Measurements from ENCODE around the gene ITSN2. TPM values are rescaled to one million over a fixed set of nuclear protein-coding genes. Genes with fewer than 3 reads are reported as not detected.
A peak's percentile ranks its signal among the peaks of the same experiment; 100 is the strongest.

ITSN2 gene
- total RNA-seq, 1 experiment from 2014 or later: 126 TPM

GRCh38 chr2:24328010-24328409, 32.3 kb downstream of the ITSN2 start:
- Histone ChIP-seq H3K4me3 (ENCODE audit: low read length) (no peak overlapping the region), H3K4me2 (ENCODE audit: low read depth, low read length, poor library complexity, severe bottlenecking) (peak overlapping the region; percentile 77), H3K27me3 (ENCODE audit: low read length) (no peaks in the 10 kb centered on the region), H3K27ac (ENCODE audit: low read length) (peak overlapping the region; percentile 98), H3K36me3 (ENCODE audit: insufficient read depth, low read length) (peaks cover 26% of the 10 kb centered on the region), H3K4me1 (ENCODE audit: low read length) (peaks cover 96% of the 10 kb centered on the region), H3K9me2 (replicated peaks; ENCODE audit: insufficient read depth, low read length) (no peaks in the 10 kb centered on the region), H4K20me1 (ENCODE audit: insufficient read depth, low read depth, low read length) (no peaks in the 10 kb centered on the region), H3K9ac (ENCODE audit: low read length) (peak overlapping the region; percentile 78), H3K79me2 (ENCODE audit: low read length) (peaks cover 93% of the 10 kb centered on the region), H3K9me3 (ENCODE audit: low read length) (no peaks in the 10 kb centered on the region), H2AFZ (ENCODE audit: low read length) (no peak overlapping the region)
- DNase-seq: no peak

GRCh38 chr2:24317491-24317920, 42.8 kb downstream of the ITSN2 start:
- H3K27ac ChIP-seq (ENCODE audit: low read length): peak overlapping the region; percentile 95
- no peak overlapping the region for H3K4me3 ChIP-seq (ENCODE audit: low read length)
- DNase-seq: no peak
- no peak overlapping the region for H2AFZ ChIP-seq (ENCODE audit: low read length)
- H3K4me2 ChIP-seq (ENCODE audit: low read depth, low read length, poor library complexity, severe bottlenecking): no peak overlapping the region
- peaks cover 82% of the 10 kb centered on the region for H3K79me2 ChIP-seq (ENCODE audit: low read length)
- H4K20me1 ChIP-seq (ENCODE audit: insufficient read depth, low read depth, low read length): no peaks in the 10 kb centered on the region
- H3K9me2 ChIP-seq (replicated peaks; ENCODE audit: insufficient read depth, low read length): no peaks in the 10 kb centered on the region
- peaks cover 23% of the 10 kb centered on the region for H3K36me3 ChIP-seq (ENCODE audit: insufficient read depth, low read length)
- H3K4me1 ChIP-seq (ENCODE audit: low read length): peaks cover 81% of the 10 kb centered on the region
- H3K9me3 ChIP-seq (ENCODE audit: low read length): no peaks in the 10 kb centered on the region
- H3K27me3 ChIP-seq (ENCODE audit: low read length): no peaks in the 10 kb centered on the region
- H3K9ac ChIP-seq (ENCODE audit: low read length): no peak overlapping the region; the same call in 1 of the 2 replicates

- Histone ChIP-seq H3K9me3 (ENCODE audit: low read length) (no peaks in the 10 kb centered on the region), H3K27me3 (ENCODE audit: low read length) (no peaks in the 10 kb centered on the region)
Measured at GRCh38 chr2:24315669-24316068, 44.7 kb downstream of the ITSN2 start.

GRCh38 chr2:24313744-24314632, 46.3 kb downstream of the ITSN2 start:
- no peak for DNase-seq
- Histone ChIP-seq H3K4me1 (ENCODE audit: low read length) (peaks cover 53% of the 10 kb centered on the region), H3K79me2 (ENCODE audit: low read length) (peaks cover 76% of the 10 kb centered on the region), H3K9ac (ENCODE audit: low read length) (no peak overlapping the region), H3K27me3 (ENCODE audit: low read length) (no peaks in the 10 kb centered on the region), H3K4me2 (ENCODE audit: low read depth, low read length, poor library complexity, severe bottlenecking) (peak overlapping the region; percentile 73), H3K27ac (ENCODE audit: low read length) (peak overlapping the region; percentile 95), H3K36me3 (ENCODE audit: insufficient read depth, low read length) (peaks cover 43% of the 10 kb centered on the region), H3K4me3 (ENCODE audit: low read length) (no peak overlapping the region), H4K20me1 (ENCODE audit: insufficient read depth, low read depth, low read length) (no peaks in the 10 kb centered on the region), H2AFZ (ENCODE audit: low read length) (no peak overlapping the region), H3K9me2 (replicated peaks; ENCODE audit: insufficient read depth, low read length) (no peaks in the 10 kb centered on the region), H3K9me3 (ENCODE audit: low read length) (no peaks in the 10 kb centered on the region)

More at GRCh38 chr2:24315669-24316068, 44.7 kb downstream of the ITSN2 start:
- H2AFZ ChIP-seq (ENCODE audit: low read length): no peak overlapping the region
- peak overlapping the region; percentile 57 for H3K9ac ChIP-seq (ENCODE audit: low read length)
- H3K4me2 ChIP-seq (ENCODE audit: low read depth, low read length, poor library complexity, severe bottlenecking): peak overlapping the region; percentile 73
- peak overlapping the region; percentile 95 for H3K27ac ChIP-seq (ENCODE audit: low read length)
- DNase-seq: peak; percentile 93
- H4K20me1 ChIP-seq (ENCODE audit: insufficient read depth, low read depth, low read length): no peaks in the 10 kb centered on the region
- H3K9me2 ChIP-seq (replicated peaks; ENCODE audit: insufficient read depth, low read length): no peaks in the 10 kb centered on the region
- peaks cover 79% of the 10 kb centered on the region for H3K79me2 ChIP-seq (ENCODE audit: low read length)
- H3K4me3 ChIP-seq (ENCODE audit: low read length): peak overlapping the region; percentile 39
- H3K36me3 ChIP-seq (ENCODE audit: insufficient read depth, low read length): peaks cover 31% of the 10 kb centered on the region
- peaks cover 63% of the 10 kb centered on the region for H3K4me1 ChIP-seq (ENCODE audit: low read length)

GRCh38 chr2:24307961-24308360, 52.4 kb downstream of the ITSN2 start:
- DNase-seq: no peak
- Histone ChIP-seq H3K4me1 (ENCODE audit: low read length) (no peaks in the 10 kb centered on the region), H3K27me3 (ENCODE audit: low read length) (no peaks in the 10 kb centered on the region), H3K4me3 (ENCODE audit: low read length) (no peak overlapping the region), H2AFZ (ENCODE audit: low read length) (no peak overlapping the region), H3K27ac (ENCODE audit: low read length) (no peak overlapping the region), H3K36me3 (ENCODE audit: insufficient read depth, low read length) (peaks cover 61% of the 10 kb centered on the region), H3K9me3 (ENCODE audit: low read length) (no peaks in the 10 kb centered on the region), H3K9ac (ENCODE audit: low read length) (no peak overlapping the region), H3K4me2 (ENCODE audit: low read depth, low read length, poor library complexity, severe bottlenecking) (no peak overlapping the region), H4K20me1 (ENCODE audit: insufficient read depth, low read depth, low read length) (no peaks in the 10 kb centered on the region), H3K79me2 (ENCODE audit: low read length) (peaks cover 32% of the 10 kb centered on the region), H3K9me2 (replicated peaks; ENCODE audit: insufficient read depth, low read length) (no peaks in the 10 kb centered on the region)

GRCh38 chr2:24304631-24305030, 55.7 kb downstream of the ITSN2 start:
- no peak for DNase-seq
- Histone ChIP-seq H3K4me1 (ENCODE audit: low read length) (no peaks in the 10 kb centered on the region), H3K9me2 (replicated peaks; ENCODE audit: insufficient read depth, low read length) (no peaks in the 10 kb centered on the region), H3K4me3 (ENCODE audit: low read length) (no peak overlapping the region), H4K20me1 (ENCODE audit: insufficient read depth, low read depth, low read length) (no peaks in the 10 kb centered on the region), H3K9ac (ENCODE audit: low read length) (no peak overlapping the region), H3K9me3 (ENCODE audit: low read length) (no peaks in the 10 kb centered on the region), H3K27me3 (ENCODE audit: low read length) (no peaks in the 10 kb centered on the region), H3K27ac (ENCODE audit: low read length) (no peak overlapping the region), H3K79me2 (ENCODE audit: low read length) (0 out of 2 replicates have a peak, but pooled peaks cover 9% of the 10 kb centered on the region), H3K4me2 (ENCODE audit: low read depth, low read length, poor library complexity, severe bottlenecking) (no peak overlapping the region), H3K36me3 (ENCODE audit: insufficient read depth, low read length) (peaks cover 62% of the 10 kb centered on the region), H2AFZ (ENCODE audit: low read length) (no peak overlapping the region)

- Histone ChIP-seq H3K4me1 (ENCODE audit: low read length) (no peaks in the 10 kb centered on the region), H2AFZ (ENCODE audit: low read length) (no peak overlapping the region), H3K36me3 (ENCODE audit: insufficient read depth, low read length) (peaks cover 64% of the 10 kb centered on the region), H3K27ac (ENCODE audit: low read length) (no peak overlapping the region), H3K9me2 (replicated peaks; ENCODE audit: insufficient read depth, low read length) (no peaks in the 10 kb centered on the region), H3K9me3 (ENCODE audit: low read length) (no peaks in the 10 kb centered on the region), H3K27me3 (ENCODE audit: low read length) (no peaks in the 10 kb centered on the region), H4K20me1 (ENCODE audit: insufficient read depth, low read depth, low read length) (no peaks in the 10 kb centered on the region), H3K4me3 (ENCODE audit: low read length) (no peak overlapping the region), H3K79me2 (ENCODE audit: low read length) (peaks cover 6% of the 10 kb centered on the region; the same call in 1 of the 2 replicates), H3K4me2 (ENCODE audit: low read depth, low read length, poor library complexity, severe bottlenecking) (no peak overlapping the region), H3K9ac (ENCODE audit: low read length) (no peak overlapping the region)
- no peak for DNase-seq
Measured at GRCh38 chr2:24304098-24304497, 56.2 kb downstream of the ITSN2 start.

GRCh38 chr2:24301599-24301998, 58.7 kb downstream of the ITSN2 start:
- H3K4me2 ChIP-seq (ENCODE audit: low read depth, low read length, poor library complexity, severe bottlenecking): no peak overlapping the region
- no peak overlapping the region for H2AFZ ChIP-seq (ENCODE audit: low read length)
- H3K9me2 ChIP-seq (replicated peaks; ENCODE audit: insufficient read depth, low read length): no peaks in the 10 kb centered on the region
- H3K27ac ChIP-seq (ENCODE audit: low read length): no peak overlapping the region
- H4K20me1 ChIP-seq (ENCODE audit: insufficient read depth, low read depth, low read length): no peaks in the 10 kb centered on the region
- H3K27me3 ChIP-seq (ENCODE audit: low read length): no peaks in the 10 kb centered on the region
- no peak overlapping the region for H3K4me3 ChIP-seq (ENCODE audit: low read length)
- peaks cover 65% of the 10 kb centered on the region for H3K36me3 ChIP-seq (ENCODE audit: insufficient read depth, low read length)
- H3K9me3 ChIP-seq (ENCODE audit: low read length): no peaks in the 10 kb centered on the region
- no peaks in the 10 kb centered on the region for H3K4me1 ChIP-seq (ENCODE audit: low read length)
- no peak overlapping the region for H3K9ac ChIP-seq (ENCODE audit: low read length)
- no peaks in the 10 kb centered on the region; the same call in 1 of the 2 replicates for H3K79me2 ChIP-seq (ENCODE audit: low read length)
- DNase-seq: no peak

Measured in Karpas-422 (cell line).